ENCODE results near the gene OR1A1. TPM values are rescaled to one million over a fixed set of nuclear protein-coding genes. Genes with fewer than 3 reads are reported as not detected.
"Not testable (repeated sequence)": the region's sequence is repeated elsewhere in the genome, so short reads cannot be mapped to it uniquely, and the experiment has no call there.

OR1A1 gene
- polyA plus RNA-seq (ENCODE audit: insufficient read length in 10 of 10) = under 1 TPM in 1 of 10 donors, not detected in 9; 0.06 TPM
- long read RNA-seq, donor 1 = 0 reads
- long read RNA-seq, donor 2 = 0 reads
- long read RNA-seq, donor 3 = 0 reads
- long read RNA-seq, donor 4 = 0 reads
- long read RNA-seq, donor 5 = 0 reads
- long read RNA-seq, donor 6 = 0 reads
- long read RNA-seq, donor 7 = 0 reads
- long read RNA-seq, donor 8 = 0 reads
- long read RNA-seq, donor 9 = 0 reads

- DNase-seq = no peak
Measured at GRCh38 chr17:3207367-3207766, at the start of gene OR1A1. Gene OR1A1, plus strand, starts transcription at chr17:3207667. Its CDS starts 7,954 bp downstream, at chr17:3215621.

GRCh38 chr17:3167574-3167973 is 39.9 kb upstream of the OR1A1 start:
- DNase-seq = no peak

GRCh38 chr17:3189961-3190360 is 17.5 kb upstream of the OR1A1 start:
- no peak for DNase-seq

GRCh38 chr17:3197219-3197618 is 10.2 kb upstream of the OR1A1 start, which contains the start of gene OR1A2:
Gene OR1A2, plus strand, starts transcription at chr17:3197519. Its CDS starts 0 bp downstream, at chr17:3197519.
- DNase-seq = no peak

- no peak for DNase-seq
Measured at GRCh38 chr17:3208484-3208883, 1.0 kb downstream of the OR1A1 start.

- DNase-seq = no peak
Measured at GRCh38 chr17:3213001-3213400, 5.5 kb downstream of the OR1A1 start.

GRCh38 chr17:3213587-3213986 is 6.1 kb downstream of the OR1A1 start:
- no peak for DNase-seq

GRCh38 chr17:3219978-3220377 is 12.5 kb downstream of the OR1A1 start:
- not testable (repeated sequence) for DNase-seq

- no peak for DNase-seq
Measured at GRCh38 chr17:3221850-3222249, 14.4 kb downstream of the OR1A1 start.

GRCh38 chr17:3222505-3222904 is 15.0 kb downstream of the OR1A1 start:
- DNase-seq = no peak

GRCh38 chr17:3224721-3225352 is 17.4 kb downstream of the OR1A1 start:
- not testable (repeated sequence) for DNase-seq

- not testable (repeated sequence) for DNase-seq
Measured at GRCh38 chr17:3232300-3232699, 24.8 kb downstream of the OR1A1 start.

GRCh38 chr17:3238685-3239084 is 31.2 kb downstream of the OR1A1 start:
- peak in 1 of 3 donors; percentile 2 for DNase-seq

- not testable (repeated sequence) for DNase-seq
Measured at GRCh38 chr17:3241044-3241443, 33.6 kb downstream of the OR1A1 start.

- DNase-seq = not testable (repeated sequence)
Measured at GRCh38 chr17:3244841-3245240, 37.4 kb downstream of the OR1A1 start.

- not testable (repeated sequence) for DNase-seq
Measured at GRCh38 chr17:3249013-3249412, 41.5 kb downstream of the OR1A1 start.

- no peak for DNase-seq
Measured at GRCh38 chr17:3256575-3256974, 49.1 kb downstream of the OR1A1 start.

- no peak for DNase-seq
Measured at GRCh38 chr17:3260163-3260562, 52.7 kb downstream of the OR1A1 start.

- DNase-seq = no peak
Measured at GRCh38 chr17:3260600-3260999, 53.1 kb downstream of the OR1A1 start.
